Activated CD8-positive, alpha-beta memory T cell treated with anti-CD3 and anti-CD28 coated beads, Interleukin-2, amount 50 U/mL, for 24 hours (primary cell): ENCODE data around the gene NHS.

Experiments used
- DNase-seq: peaks from one replicate; pipeline ENCODE4 v3.0.0-alpha.2; 2020; ENCODE audit errors: extremely low read depth

Gene NHS

GRCh38 chrX:17736478-17736855, 361.5 kb downstream of the NHS start:
- no peak for DNase-seq

DNA sequence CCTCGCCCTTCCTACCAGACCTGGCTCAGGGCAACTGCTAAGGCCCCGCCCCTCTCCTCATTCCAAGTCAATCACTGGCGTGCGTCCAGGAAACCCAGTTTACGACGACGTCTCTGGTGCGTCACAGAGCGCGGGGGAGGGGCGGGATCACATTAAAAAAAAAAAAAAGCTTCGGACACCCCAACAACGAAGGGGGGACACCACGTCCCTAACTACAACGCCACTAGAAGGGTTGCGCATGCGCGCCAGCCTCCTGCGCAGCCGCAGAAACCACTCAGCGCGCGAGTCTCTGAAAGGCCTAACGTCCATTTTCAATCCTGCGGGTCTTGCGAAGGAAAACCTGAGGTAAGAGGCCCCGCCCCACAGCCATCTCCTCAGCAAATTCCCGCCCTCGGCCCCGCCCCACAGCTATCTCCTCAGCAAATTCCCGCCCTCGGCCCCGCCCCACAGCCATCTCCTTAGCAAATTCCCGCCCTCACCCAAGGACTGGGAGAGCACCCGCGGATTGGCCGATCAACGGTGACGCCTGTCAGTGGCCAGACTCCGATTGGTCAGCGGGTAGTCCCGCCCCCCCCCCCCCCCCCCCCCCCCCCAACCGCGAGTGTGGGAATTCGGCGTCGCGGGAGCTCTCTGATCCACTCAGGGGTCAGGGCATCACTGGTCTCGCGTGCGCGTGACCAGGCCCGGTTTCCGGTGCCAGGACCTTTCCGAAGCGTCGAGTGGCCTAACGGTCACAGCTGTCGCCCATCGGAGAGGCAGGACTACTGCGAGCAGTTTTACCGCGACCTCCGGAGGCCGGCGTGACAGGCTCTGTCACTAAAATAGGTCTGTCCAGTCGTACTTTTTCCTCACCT, 362.1 kb downstream of the NHS start, which contains the start of gene SCML1:
Gene SCML1 (plus strand): TSS at position 638 of the 854 bp plus-strand sequence. CDS start 6,694 bp downstream, outside the sequence.
- DNase-seq: peak; percentile 53

DNA sequence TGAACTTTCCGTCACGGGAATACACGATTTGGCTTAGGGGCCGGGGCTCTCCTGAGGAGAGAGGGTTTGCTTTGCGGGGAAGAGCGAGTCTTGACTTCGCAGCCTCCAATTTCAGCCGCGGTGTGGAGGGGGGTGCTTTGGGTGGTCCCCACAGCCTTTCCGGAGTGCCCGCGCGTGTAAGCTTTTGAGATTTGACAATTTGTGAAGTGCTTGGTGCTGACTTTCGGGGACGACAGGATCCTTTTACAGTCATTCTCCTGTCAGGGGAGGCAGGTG, 362.6 kb downstream of the NHS start:
- DNase-seq: no peak

GRCh38 chrX:17737986-17738713, 363.1 kb downstream of the NHS start:
- no peak for DNase-seq

DNA sequence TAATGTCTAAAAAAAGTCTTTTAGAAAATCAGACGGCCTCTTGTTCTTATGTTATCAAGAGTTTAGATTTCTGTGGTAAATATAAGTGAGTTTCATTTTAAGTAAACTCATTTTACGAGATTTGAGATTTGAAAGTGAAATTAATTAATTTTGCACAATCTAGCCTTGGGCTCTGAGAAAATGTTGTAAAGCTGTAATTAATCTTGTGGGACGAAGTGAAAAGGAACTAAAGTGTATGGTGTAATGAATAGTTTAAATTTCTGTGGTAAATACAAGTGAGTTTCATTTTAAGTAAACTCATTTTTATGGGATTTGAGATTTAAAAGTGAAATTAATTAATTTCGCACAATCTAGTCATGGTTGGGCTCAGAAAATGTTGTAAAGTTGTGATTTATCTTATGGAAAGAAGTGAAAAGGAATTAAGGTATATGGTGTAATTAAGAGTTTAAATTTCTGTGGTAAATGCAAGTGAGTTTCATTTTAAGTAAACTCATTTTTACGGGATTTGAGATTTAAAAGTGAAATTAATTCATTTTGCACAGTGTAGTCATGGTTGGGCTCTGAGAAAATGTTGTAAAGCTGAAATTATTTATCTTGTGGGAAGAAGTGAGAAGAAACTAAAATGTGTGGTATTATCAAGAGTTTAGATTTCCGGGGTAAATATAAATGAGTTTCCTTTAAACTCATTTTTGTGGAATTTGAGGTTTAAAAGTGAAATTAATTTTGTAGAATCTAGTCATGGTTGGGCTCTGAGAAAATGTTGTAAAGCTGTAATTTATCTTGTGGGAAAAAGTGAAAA, 363.9 kb downstream of the NHS start:
- DNase-seq: no peak

DNA sequence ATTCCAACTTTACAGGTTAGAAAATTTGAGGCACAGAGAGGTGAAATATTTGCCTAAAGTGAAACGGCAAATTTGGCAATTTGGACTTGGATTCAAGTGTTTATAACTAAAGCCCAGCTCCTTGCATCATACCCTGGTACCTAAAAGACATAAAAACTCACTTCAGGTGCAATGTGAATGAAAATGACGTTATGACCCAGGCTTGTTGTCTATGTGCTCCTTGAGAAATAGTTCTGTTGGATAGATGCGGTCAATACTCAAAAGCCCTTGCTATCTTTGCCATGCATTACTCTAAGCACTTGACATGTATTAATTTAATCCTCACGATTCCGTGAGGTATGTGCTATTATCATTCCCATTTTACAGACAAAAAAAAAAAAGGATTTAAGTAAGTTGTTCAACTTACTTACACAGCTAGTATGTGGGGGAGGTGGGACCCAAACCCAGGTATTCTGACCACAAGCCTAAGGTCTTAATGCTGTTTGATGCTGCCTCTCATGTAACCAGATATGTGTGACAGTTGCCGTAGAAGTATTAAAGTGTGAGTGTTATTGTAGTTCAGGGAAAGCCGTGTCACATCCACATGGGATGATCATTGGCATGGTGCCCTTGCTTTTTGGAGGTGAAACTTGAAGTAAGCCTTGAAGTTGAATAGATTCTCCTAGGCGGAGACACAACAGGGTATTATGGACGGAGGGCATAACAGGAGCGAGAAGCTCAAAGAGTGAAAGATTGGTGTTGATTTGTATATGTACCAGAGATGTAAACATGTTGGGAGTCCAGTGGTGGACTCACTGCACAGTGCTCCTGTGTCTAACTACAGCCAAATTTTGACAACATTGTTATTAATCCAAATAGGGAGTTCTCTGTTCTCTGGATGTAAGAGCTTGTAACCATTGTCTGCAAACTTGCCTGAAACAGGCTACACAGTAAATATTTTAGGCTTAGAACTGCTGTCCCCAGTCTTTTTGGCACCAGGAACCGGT, 365.4 kb downstream of the NHS start:
- DNase-seq: no peak

DNA sequence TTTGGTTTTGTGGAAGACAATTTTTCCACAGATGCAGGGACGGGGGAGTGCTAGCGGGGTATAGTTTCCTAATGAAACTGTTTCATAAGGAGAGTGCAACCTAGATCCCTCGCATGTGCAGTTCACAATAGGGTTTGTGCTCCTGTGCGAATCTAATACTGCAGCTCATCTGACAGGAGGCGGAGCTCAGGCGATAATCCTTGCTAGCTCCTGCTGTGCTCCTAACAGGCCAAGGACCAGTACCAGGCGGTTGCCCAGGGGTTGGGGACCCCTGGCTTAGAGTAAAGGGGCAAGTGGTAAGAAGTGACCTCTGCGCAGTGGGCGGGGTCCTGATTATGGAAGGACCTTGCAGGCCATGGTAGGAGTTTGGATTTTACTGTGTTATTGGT, 366.1 kb downstream of the NHS start:
- no peak for DNase-seq

GRCh38 chrX:17743913-17744312, 368.9 kb downstream of the NHS start:
- no peak for DNase-seq

- no peak for DNase-seq
These were observed 370.0 kb downstream of the NHS start for GRCh38 chrX:17744896-17745523.

- no peak for DNase-seq
These were observed 372.7 kb downstream of the NHS start for GRCh38 chrX:17747692-17748091.

GRCh38 chrX:17748684-17749083, 373.7 kb downstream of the NHS start:
- DNase-seq: no peak

DNA sequence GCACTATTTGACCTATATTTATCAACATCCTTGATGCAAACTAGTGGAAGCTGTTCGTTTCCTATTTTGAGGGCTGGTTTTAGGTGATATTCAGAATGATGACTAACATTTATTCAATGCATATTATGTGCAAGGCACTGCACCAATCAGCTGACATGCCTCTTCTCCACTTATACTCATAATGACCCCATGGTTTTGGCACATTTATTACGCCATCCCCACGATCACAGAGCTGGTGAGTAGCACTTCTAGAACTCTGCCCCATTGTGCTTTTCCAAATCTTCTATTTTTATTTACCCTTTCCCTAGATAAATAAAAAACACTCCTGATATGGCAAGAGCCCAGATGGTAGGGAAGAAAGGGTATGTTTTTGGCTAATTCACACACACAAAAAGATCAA, 375.4 kb downstream of the NHS start:
- no peak for DNase-seq

DNA sequence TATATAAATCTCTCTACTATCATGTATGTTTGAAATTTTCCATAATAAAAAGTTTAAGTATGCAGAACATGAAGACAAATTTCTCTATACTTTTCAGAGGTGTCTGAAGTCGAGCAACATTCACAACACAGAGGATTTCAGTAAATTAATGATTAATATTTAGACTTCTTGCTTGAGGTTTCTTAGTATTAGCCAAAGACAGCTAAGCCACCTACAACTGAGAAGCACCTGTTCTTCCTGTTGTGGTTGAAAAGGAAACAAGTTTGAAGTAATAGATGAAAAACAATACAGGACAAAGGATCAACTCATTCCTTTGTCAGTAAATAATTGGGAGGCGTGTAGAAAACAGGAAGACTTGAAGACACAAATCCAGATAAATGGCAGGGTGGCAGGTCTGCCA, 383.4 kb downstream of the NHS start:
- DNase-seq: no peak

DNA sequence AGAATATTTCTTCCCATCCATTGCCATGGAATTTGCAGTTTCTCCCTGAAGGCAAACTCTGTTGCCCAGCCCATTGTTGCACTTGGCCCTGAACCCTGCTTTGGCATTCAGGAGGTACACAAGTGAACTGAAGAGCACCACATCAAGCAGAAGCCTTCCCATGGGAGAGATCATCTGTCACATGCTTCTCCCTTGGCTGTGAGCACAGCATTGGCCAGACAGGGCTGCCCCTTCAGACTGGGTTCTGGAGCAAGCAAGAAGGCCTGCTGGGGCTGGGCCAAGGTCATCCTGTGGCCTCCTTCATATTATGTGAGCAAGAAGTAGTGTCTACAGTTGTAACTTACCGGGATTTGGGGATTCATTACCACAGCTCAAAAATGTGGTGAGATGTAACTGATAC, 385.0 kb downstream of the NHS start:
- DNase-seq: no peak

DNA sequence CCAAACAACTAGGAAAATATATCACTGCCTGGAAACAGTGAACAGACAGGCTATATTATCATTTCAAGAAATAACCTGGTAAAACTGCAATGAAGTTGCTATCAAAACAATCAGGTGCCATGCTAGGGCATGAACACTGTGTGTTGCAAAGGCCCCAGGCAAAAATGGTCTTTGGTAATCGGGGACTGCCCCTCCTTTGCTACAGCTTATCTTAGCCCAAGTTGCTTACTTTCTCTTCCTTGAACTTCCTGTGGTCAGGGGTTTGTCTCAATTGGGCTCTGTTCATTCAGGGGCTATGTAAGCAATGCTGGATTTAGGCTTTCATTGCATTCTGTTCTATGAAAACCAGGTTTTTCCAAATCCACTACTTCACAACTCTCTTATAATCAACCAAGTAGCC, 392.7 kb downstream of the NHS start:
- DNase-seq: no peak

GRCh38 chrX:17768997-17769396, 394.0 kb downstream of the NHS start:
- DNase-seq: no peak

DNA sequence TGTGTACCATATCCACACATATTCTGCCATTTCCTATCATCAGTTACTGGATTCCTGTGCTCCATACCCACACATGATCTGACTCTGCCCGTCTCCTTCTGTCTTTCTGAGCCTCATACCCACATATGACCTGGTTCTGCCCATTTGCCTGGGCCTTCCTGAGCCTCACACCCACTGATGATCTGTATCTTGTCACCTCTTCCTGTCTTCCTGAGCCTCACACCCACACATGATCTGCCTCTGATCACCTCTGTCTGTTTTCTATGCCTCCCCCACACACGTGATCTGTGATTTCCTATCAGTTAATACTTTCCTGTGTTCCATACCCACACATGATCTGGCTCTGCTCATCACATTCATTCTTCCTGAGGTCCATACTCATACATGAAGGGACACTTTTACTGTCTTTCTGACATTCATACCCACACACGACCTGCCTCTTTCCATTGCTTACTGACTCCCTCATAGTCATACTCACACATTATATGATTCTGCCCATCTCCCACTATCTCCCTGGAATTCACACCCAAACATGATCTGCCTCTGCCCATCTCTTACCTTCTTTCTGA, 394.8 kb downstream of the NHS start:
- no peak for DNase-seq

DNA sequence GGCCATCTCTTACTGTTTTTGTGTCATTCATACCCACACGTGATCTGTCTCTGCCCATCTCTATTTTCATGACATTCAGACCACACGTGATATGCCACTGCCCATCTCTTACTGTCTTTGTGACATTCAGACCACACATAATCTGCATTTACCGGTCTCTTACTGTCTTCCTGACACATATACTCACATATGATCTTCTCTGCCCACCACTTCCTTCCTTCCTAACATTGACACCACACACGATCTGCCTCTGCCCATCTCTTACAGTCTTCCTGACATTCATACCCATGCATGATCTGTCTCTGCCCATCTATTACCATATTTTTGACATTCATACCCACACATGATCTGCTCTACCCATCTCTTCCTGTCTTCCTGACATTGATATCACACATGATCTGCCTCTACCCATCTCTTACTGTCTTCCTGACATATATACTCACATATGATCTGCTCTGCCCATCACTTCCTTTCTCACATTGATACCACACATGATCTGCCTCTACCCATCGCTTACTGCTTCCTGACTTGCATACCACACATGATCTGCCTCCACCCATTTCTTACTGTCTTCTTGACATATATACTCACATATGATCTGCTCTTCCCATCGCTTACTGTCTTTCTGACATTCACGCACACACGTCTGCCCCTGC, 398.3 kb downstream of the NHS start:
- DNase-seq: no peak

DNA sequence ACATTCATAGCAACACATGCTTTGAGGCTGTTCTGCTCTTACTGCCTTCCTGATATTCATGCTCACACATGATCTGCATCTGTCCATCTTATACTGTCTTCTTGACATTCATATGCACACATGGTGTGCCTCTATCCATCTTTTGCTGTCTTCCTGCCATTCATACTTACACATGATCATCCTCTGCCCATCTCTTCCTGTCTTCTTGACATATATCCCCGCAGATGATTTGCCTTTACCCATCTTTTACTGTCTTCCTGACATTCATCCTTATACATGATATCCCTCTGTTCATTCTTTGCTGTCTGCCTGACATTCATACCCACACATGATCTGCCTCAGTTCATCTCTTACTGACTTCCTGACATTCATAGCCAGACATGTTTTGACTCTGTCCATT, 399.1 kb downstream of the NHS start:
- no peak for DNase-seq

- no peak for DNase-seq
These were observed 404.0 kb downstream of the NHS start for GRCh38 chrX:17778997-17779396.
